GM12878 (cell line): ENCODE results near the gene GK. TPM values are rescaled to one million over a fixed set of nuclear protein-coding genes. Genes with fewer than 3 reads are reported as not detected.

ENCODE experiments used
- ATAC-seq: fragments of 200-7000 bp; cut with Tn5 transposase; 3 replicates; pipeline ENCODE4 v1.9.1; 2020; ENCODE audit warnings: mild to moderate bottlenecking, moderate library complexity
- BruUV-seq: library from RNA; stranded (reverse); fragments of 400-500 nt; replicated peaks from 2 replicates; lab custom pipeline; 2021; lab: Mats Ljungman, UMichigan
- CTCF ChIA-PET: fragments of 300-600 bp; sonication (Branson Sonifier 250); formaldehyde crosslinking; extraction: SDS; loops from one replicate; lab custom pipeline; 2021; ENCODE audit warnings: inconsistent platforms; lab: Yijun Ruan, JAX
- POLR2A ChIA-PET: fragments of 350-600 bp; formaldehyde crosslinking; extraction: SDS; loops from one replicate; lab custom pipeline; 2021; ENCODE audit warnings: inconsistent platforms; lab: Charles Lee
- RAD21 ChIA-PET: fragments of 300-600 bp; sonication (Branson Sonifier 250); formaldehyde crosslinking; loops from one replicate; lab custom pipeline; 2023; ENCODE audit warnings: antibody characterized with exemption; ENCODE audit not compliant: unreplicated experiment; lab: Charles Lee
- SMC1A ChIA-PET: fragments of 300-600 bp; sonication (Branson Sonifier 250); formaldehyde crosslinking; loops from one replicate; lab custom pipeline; 2023; ENCODE audit not compliant: unreplicated experiment, uncharacterized antibody; lab: Charles Lee
- DNase-seq: peaks from one replicate; pipeline ENCODE4 v3.0.0-alpha.2; 2011; ENCODE audit warnings: low read depth, low spot score
- FAIRE-seq: peaks from 3 replicates; lab custom pipeline; 2011; peaks lifted over from hg19 to GRCh38; lab: Jason Lieb, UNC
- H2AFZ ChIP-seq: 2 replicates; pipeline ENCODE4 v1.6.0; 2011; ENCODE audit warnings: low read depth, low read length, control low read depth; ENCODE audit not compliant: control insufficient read depth
- H3K27ac ChIP-seq: 2 replicates; pipeline ENCODE4 v1.5.1; 2011; ENCODE audit warnings: control low read depth; ENCODE audit not compliant: control insufficient read depth, insufficient read depth
- H3K27me3 ChIP-seq, 2 experiments: replicated peaks in 1 of 2; 2 replicates each; pipeline versions ENCODE4 v1.6.0 to v1.6.1; 2011; ENCODE audit warnings: low read length in 1 of 2; ENCODE audit not compliant: control insufficient read depth in 2 of 2, insufficient read depth in 2 of 2
- H3K36me3 ChIP-seq, 2 experiments: 2 replicates each; pipeline ENCODE4 v1.5.1; 2011; ENCODE audit warnings: low read length in 1 of 2; ENCODE audit not compliant: control insufficient read depth in 2 of 2, insufficient read depth in 2 of 2
- H3K4me1 ChIP-seq: 2 replicates; pipeline ENCODE4 v1.6.1; 2011; ENCODE audit warnings: mild to moderate bottlenecking, low read length, moderate library complexity, mixed read lengths; ENCODE audit not compliant: control insufficient read depth, insufficient read depth
- H3K4me2 ChIP-seq: 2 replicates; pipeline ENCODE4 v1.6.0; 2011; ENCODE audit warnings: control low read depth; ENCODE audit not compliant: control insufficient read depth, insufficient read depth
- H3K4me3 ChIP-seq: fragments of 200-600 bp; sonication (generic); 2 replicates; pipeline ENCODE4 v1.5.1; 2016
- H3K79me2 ChIP-seq: 2 replicates; pipeline ENCODE4 v1.6.0; 2011; ENCODE audit warnings: low read length; ENCODE audit not compliant: control insufficient read depth, insufficient read depth
- H3K9ac ChIP-seq: 2 replicates; pipeline ENCODE4 v1.8.0; 2011; ENCODE audit warnings: low read length, control low read depth, mixed read lengths; ENCODE audit not compliant: control insufficient read depth, insufficient read depth
- H3K9me3 ChIP-seq: replicated peaks from 3 replicates; pipeline ENCODE4 v1.5.1; 2011; ENCODE audit warnings: mild to moderate bottlenecking, low read length; ENCODE audit not compliant: control insufficient read depth, insufficient read depth
- H4K20me1 ChIP-seq: 2 replicates; pipeline ENCODE4 v1.6.0; 2011; ENCODE audit not compliant: control insufficient read depth, insufficient read depth
- BACH1 ChIP-seq: fragments of 450-650 bp; IDR thresholded peaks from 2 replicates; pipeline ENCODE4 v1.6.1; 2017; ENCODE audit warnings: mild to moderate bottlenecking, borderline replicate concordance
- CHD1 ChIP-seq: IDR thresholded peaks from 2 replicates; pipeline ENCODE4 v1.6.1; 2012; ENCODE audit warnings: low read depth, low read length, improper control_type of control experiment
- HDGF ChIP-seq: fragments of 450-650 bp; IDR thresholded peaks from 2 replicates; pipeline ENCODE4 v1.6.1; 2016; ENCODE audit warnings: antibody characterized with exemption
- IRF4 ChIP-seq: IDR thresholded peaks from 2 replicates; pipeline ENCODE4 v1.6.1; 2011; ENCODE audit warnings: low read depth, low read length
- KDM1A ChIP-seq: fragments of 200-600 bp; sonication (generic); IDR thresholded peaks from 2 replicates; pipeline ENCODE4 v1.6.1; 2016; ENCODE audit warnings: borderline replicate concordance
- KLF5 ChIP-seq: fragments of 450-650 bp; IDR thresholded peaks from 2 replicates; pipeline ENCODE4 v1.6.1; 2014; ENCODE audit warnings: mild to moderate bottlenecking; ENCODE audit not compliant: partially characterized antibody
- MEF2A ChIP-seq: IDR thresholded peaks from 2 replicates; pipeline ENCODE4 v1.6.1; 2011; ENCODE audit warnings: low read depth, mild to moderate bottlenecking, low read length, moderate library complexity; ENCODE audit not compliant: insufficient read depth
- MTA2 ChIP-seq: fragments of 450-650 bp; IDR thresholded peaks from 2 replicates; pipeline ENCODE4 v1.6.1; 2016; ENCODE audit warnings: low read depth, mild to moderate bottlenecking, moderate library complexity
- RBBP5 ChIP-seq: fragments of 200-600 bp; sonication (generic); conservative IDR thresholded peaks from 2 replicates; pipeline ENCODE4 v1.6.1; 2016
- SMARCA5 ChIP-seq: fragments of 450-650 bp; IDR thresholded peaks from 2 replicates; pipeline ENCODE4 v1.6.1; 2017; ENCODE audit warnings: mild to moderate bottlenecking
- TCF3 ChIP-seq: IDR thresholded peaks from 2 replicates; pipeline ENCODE4 v1.6.1; 2012; ENCODE audit warnings: low read depth, mild to moderate bottlenecking, low read length, borderline replicate concordance; ENCODE audit not compliant: insufficient read depth
- TCF7 ChIP-seq: IDR thresholded peaks from 2 replicates; pipeline ENCODE4 v1.6.1; 2014; ENCODE audit warnings: antibody characterized with exemption, borderline replicate concordance
- YY1 ChIP-seq: IDR thresholded peaks from 2 replicates; pipeline ENCODE4 v1.6.1; 2011; ENCODE audit warnings: low read depth, mild to moderate bottlenecking, low read length
- WGBS: methylation state at CpG from one replicate; pipeline ENCODE4 v1.1.6; 2016; ENCODE audit warnings: low lambda C conversion rate; ENCODE audit not compliant: insufficient replicate concordance, insufficient coverage; ENCODE audit errors: missing lambda C conversion rate; 5-methylcytosine and 5-hydroxymethylcytosine counted together
- in situ Hi-C: fragments of 300-500 bp; cut with MboI; formaldehyde crosslinking; loops from 9 replicates; pipeline ENCODE4 v1.14.3; 2018; ENCODE audit warnings: mixed read lengths
- intact Hi-C: fragments of 100-400 bp; cut with micrococcal nuclease; formaldehyde crosslinking; loops from one replicate; pipeline ENCODE4 v1.14.2; 2022; ENCODE audit not compliant: unreplicated experiment
- polyA plus RNA-seq, 11 experiments: library from polyadenylated mRNA; depleted of rRNA in 4 of 11; unstranded in 6 of 11; stranded (reverse) in 5 of 11; fragments of >200 nt; fragmentation: Nextera tagmentation in 4 of 11; fragmentation: Illumina TruSeq in 1 of 11; extraction: Ambion mirVana in 4 of 11; extraction: Trizol in 1 of 11; gene quantifications; 1 replicate in 1 of 11; 2 replicates in 10 of 11; pipeline versions ENCODE4 v1.2.1 to v1.2.3, GENCODE V29; 2011 to 2016; ENCODE audit warnings: inconsistent platforms in 2 of 11, missing spikeins in 2 of 11, low read depth in 1 of 11
- total RNA-seq, 4 experiments: library from RNA; depleted of rRNA in 3 of 4; stranded (reverse); fragments of >200 nt in 3 of 4; fragmentation: Illumina TruSeq in 1 of 4; extraction: Trizol in 1 of 4; gene quantifications; 2 replicates each; pipeline versions ENCODE4 v1.2.1 to v1.2.3, GENCODE V29; 2013 to 2021
- TF ChIP-seq, protein P1 (sequence below): IDR thresholded peaks from 2 replicates; pipeline ENCODE4 v1.6.1; 2012; ENCODE audit warnings: low read depth, low read length, improper control_type of control experiment
- TF ChIP-seq, protein P2 (sequence below): IDR thresholded peaks from 2 replicates; pipeline ENCODE4 v1.6.1; 2012; ENCODE audit warnings: low read depth, low read length, improper control_type of control experiment

GK gene
- total and polyA plus RNA-seq, 10 of the 15 experiments (the other 5 are each of a cell fraction or from before 2014, with no cell fraction given) = 6.3 to 22.3 (median 11.1) TPM

DNA sequence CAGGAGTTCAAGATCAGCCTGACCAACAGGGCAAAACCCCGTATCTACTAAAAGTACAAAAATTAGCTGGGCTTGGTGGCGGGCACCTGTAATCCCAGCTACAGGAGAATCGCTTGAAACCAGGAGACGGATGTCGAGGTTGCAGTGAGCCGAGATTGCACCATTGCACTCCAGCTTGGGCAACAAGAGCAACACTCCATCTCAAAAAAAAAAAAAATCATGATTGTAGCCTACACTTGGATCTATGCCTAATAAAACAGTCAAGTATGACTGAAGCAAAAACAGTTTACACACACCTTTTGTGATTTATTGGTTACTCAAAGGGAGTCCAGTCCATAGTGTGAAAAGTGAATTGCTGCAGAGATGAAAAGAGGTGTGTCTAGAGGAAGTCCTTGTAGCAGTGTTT, 41.0 kb upstream of the GK start:
- ATAC-seq = no peak
- H2AFZ ChIP-seq = no peak overlapping the region
- no peak for FAIRE-seq
- intact Hi-C loops = no loop called here
- no peak overlapping the region for H3K4me2 ChIP-seq
- H3K9me3 ChIP-seq = no peaks in the 10 kb centered on the region; the same call in 1 of the 3 replicates
- TF ChIP-seq SMARCA5 = no peak
- TF ChIP-seq IRF4 = no peak
- TF ChIP-seq HDGF = no peak
- no peak for TF ChIP-seq TCF7
- TF ChIP-seq TCF3 = no peak
- TF ChIP-seq, protein P1, sequence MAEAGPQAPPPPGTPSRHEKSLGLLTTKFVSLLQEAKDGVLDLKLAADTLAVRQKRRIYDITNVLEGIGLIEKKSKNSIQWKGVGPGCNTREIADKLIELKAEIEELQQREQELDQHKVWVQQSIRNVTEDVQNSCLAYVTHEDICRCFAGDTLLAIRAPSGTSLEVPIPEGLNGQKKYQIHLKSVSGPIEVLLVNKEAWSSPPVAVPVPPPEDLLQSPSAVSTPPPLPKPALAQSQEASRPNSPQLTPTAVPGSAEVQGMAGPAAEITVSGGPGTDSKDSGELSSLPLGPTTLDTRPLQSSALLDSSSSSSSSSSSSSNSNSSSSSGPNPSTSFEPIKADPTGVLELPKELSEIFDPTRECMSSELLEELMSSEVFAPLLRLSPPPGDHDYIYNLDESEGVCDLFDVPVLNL = no peak
- no peak for TF ChIP-seq BACH1
- no peak for TF ChIP-seq KLF5
- TF ChIP-seq RBBP5 = no peak
- no peak for TF ChIP-seq MTA2
- TF ChIP-seq KDM1A = no peak
- TF ChIP-seq, protein P2, sequence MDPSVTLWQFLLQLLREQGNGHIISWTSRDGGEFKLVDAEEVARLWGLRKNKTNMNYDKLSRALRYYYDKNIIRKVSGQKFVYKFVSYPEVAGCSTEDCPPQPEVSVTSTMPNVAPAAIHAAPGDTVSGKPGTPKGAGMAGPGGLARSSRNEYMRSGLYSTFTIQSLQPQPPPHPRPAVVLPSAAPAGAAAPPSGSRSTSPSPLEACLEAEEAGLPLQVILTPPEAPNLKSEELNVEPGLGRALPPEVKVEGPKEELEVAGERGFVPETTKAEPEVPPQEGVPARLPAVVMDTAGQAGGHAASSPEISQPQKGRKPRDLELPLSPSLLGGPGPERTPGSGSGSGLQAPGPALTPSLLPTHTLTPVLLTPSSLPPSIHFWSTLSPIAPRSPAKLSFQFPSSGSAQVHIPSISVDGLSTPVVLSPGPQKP = no peak
- no peak for TF ChIP-seq YY1
- no peak for TF ChIP-seq CHD1
- no peak for TF ChIP-seq MEF2A
- in situ Hi-C loops = no loop called here
- H3K9ac ChIP-seq = no peak overlapping the region
- SMC1A ChIA-PET = interaction anchor here (1.3 kb wide), 1 partner anchor 42 kb away, joined by 3 read pairs; no protein-coding TSS in a partner anchor
- H3K79me2 ChIP-seq = no peaks in the 10 kb centered on the region
- 82% methylated on average over 6 of the region's 6 CpGs for WGBS
- RAD21 ChIA-PET = no interaction called here
- CTCF ChIA-PET = interaction anchor here (1.0 kb wide), 1 partner anchor 43 kb away, joined by 3 read pairs; no protein-coding TSS in a partner anchor
- no peak for DNase-seq
- POLR2A ChIA-PET = no interaction called here
- no peaks in the 10 kb centered on the region for H3K27me3 ChIP-seq
- no peaks in the 10 kb centered on the region for H3K4me1 ChIP-seq
- no peak overlapping the region for H3K27ac ChIP-seq
- no peaks in the 10 kb centered on the region for H4K20me1 ChIP-seq
- no peaks in the 10 kb centered on the region for H3K36me3 ChIP-seq
- no peak overlapping the region for H3K4me3 ChIP-seq
- BruUV-seq = no TSS peak
